Epithelial cell of esophagus (primary cell): Measurements from ENCODE around the gene GSDME.

ENCODE experiments used
- DNase-seq: peaks from one replicate; pipeline ENCODE4 v3.0.0; 2010; ENCODE audit warnings: low read depth
- H3K4me3 ChIP-seq: 2 replicates; pipeline ENCODE4 v1.5.1; 2011; ENCODE audit warnings: mild to moderate bottlenecking, low read length, control low read depth
- CTCF ChIP-seq: IDR thresholded peaks from 2 replicates; pipeline ENCODE4 v1.5.1; 2011; ENCODE audit warnings: low read depth, mild to moderate bottlenecking, low read length, control low read depth, inconsistent platforms; ENCODE audit not compliant: insufficient read depth; ENCODE audit errors: missing control alignments

The GSDME gene

GRCh38 chr7:24754906-24755506, 2.3 kb downstream of the GSDME start:
- no peak overlapping the region for H3K4me3 ChIP-seq
- TF ChIP-seq CTCF = no peak
- DNase-seq = peak; percentile 87

GRCh38 chr7:24752073-24752800, 5.0 kb downstream of the GSDME start:
- no peak for TF ChIP-seq CTCF
- H3K4me3 ChIP-seq = no peak overlapping the region
- no peak for DNase-seq

GRCh38 chr7:24751484-24751883, 5.8 kb downstream of the GSDME start:
- no peak for DNase-seq
- no peak overlapping the region for H3K4me3 ChIP-seq
- TF ChIP-seq CTCF = no peak

- no peak for TF ChIP-seq CTCF
- no peak for DNase-seq
- H3K4me3 ChIP-seq = no peak overlapping the region
Observed at GRCh38 chr7:24750441-24751055, 6.7 kb downstream of the GSDME start.

GRCh38 chr7:24748521-24748920, 8.7 kb downstream of the GSDME start:
- no peak overlapping the region for H3K4me3 ChIP-seq
- no peak for TF ChIP-seq CTCF
- DNase-seq = no peak

GRCh38 chr7:24745355-24745754, 11.9 kb downstream of the GSDME start:
- DNase-seq = no peak
- no peak for TF ChIP-seq CTCF
- H3K4me3 ChIP-seq = no peak overlapping the region
